ENCODE results near the gene PGM1. TPM values are rescaled to one million over a fixed set of nuclear protein-coding genes. Genes with fewer than 3 reads are reported as not detected.

PGM1 gene
- polyA plus RNA-seq, 3 donors = 8.2 to 39.8 (median 28.7) TPM

- Mint-ChIP-seq H3K27ac (no peak overlapping the region), H3K27me3 (ENCODE audit: low read depth in 3 of 3) (no peaks in the 10 kb centered on the region), H3K9me3 (no peaks in the 10 kb centered on the region), H3K4me1 (peaks cover 10% of the 10 kb centered on the region), H3K36me3 (peaks cover 12 to 21% of the 10 kb centered on the region in 2 donors), H3K4me3 (no peak overlapping the region)
- intact Hi-C loops (cut with micrococcal nuclease) = no loop called here
- Histone ChIP-seq H3K27ac (ENCODE audit: low read depth in 1 of 2, low read length in 2 of 2) (no peak overlapping the region), H3K4me3 (replicated peaks in 1 of 3; ENCODE audit: low read depth in 2 of 3, low read length in 3 of 3) (no peak overlapping the region), H3K27me3 (ENCODE audit: control insufficient read depth in 2 of 2, insufficient read depth in 2 of 2, low read length in 2 of 2) (no peaks in the 10 kb centered on the region), H3K9me3 (replicated peaks in 1 of 2; ENCODE audit: control insufficient read depth in 1 of 2, insufficient read depth in 1 of 2, low read length in 2 of 2) (no peaks in the 10 kb centered on the region), H2AFZ (ENCODE audit: insufficient read depth, low read depth, low read length, poor library complexity, severe bottlenecking) (no peak overlapping the region), H3K9ac (ENCODE audit: insufficient read depth, low read length, poor library complexity, severe bottlenecking) (no peak overlapping the region), H4K20me1 (ENCODE audit: insufficient read depth, low read length) (no peaks in the 10 kb centered on the region), H3K36me3 (replicated peaks in 1 of 2; ENCODE audit: control insufficient read depth in 1 of 2, insufficient read depth in 2 of 2, low read length in 2 of 2) (peaks cover 6 to 8% of the 10 kb centered on the region in 2 donors), H3K79me2 (ENCODE audit: insufficient read depth, low read length) (peaks cover 7% of the 10 kb centered on the region), H3K4me1 (ENCODE audit: control insufficient read depth in 1 of 2, insufficient read depth in 2 of 2, low read length in 2 of 2) (peaks cover 2 to 7% of the 10 kb centered on the region in 2 donors), H3K4me2 (replicated peaks; ENCODE audit: extremely low read depth, low read length, poor library complexity, severe bottlenecking) (no peak overlapping the region)
- DNase-seq = no peak
- no peak for TF ChIP-seq CTCF (IDR thresholded peaks at IDR 0.05)
- WGBS (ENCODE audit: insufficient coverage) = no CpG with 5 or more reads among the region's 1 CpG
These were observed 31.7 kb downstream of the PGM1 start for GRCh38 chr1:63624911-63625310.

- no peaks in the 10 kb centered on the region for H3K27me3 ChIP-seq (ENCODE audit: control insufficient read depth in 2 of 2, insufficient read depth in 2 of 2, low read length in 2 of 2)
- Mint-ChIP-seq H3K9me3 (no peaks in the 10 kb centered on the region), H3K36me3 (peaks cover 23 to 33% of the 10 kb centered on the region in 2 donors), H3K4me1 (peaks cover 10% of the 10 kb centered on the region), H3K27me3 (ENCODE audit: low read depth in 3 of 3) (no peaks in the 10 kb centered on the region), H3K27ac (no peak overlapping the region), H3K4me3 (no peak overlapping the region)
- H3K27ac ChIP-seq (ENCODE audit: low read depth in 1 of 2, low read length in 2 of 2) = no peak overlapping the region
- intact Hi-C loops (cut with micrococcal nuclease) = no loop called here
- 7% methylated on average over 1 of the region's 2 CpGs for WGBS (ENCODE audit: insufficient coverage)
- no peak for DNase-seq
- no peaks in the 10 kb centered on the region for H3K9me3 ChIP-seq (replicated peaks in 1 of 2; ENCODE audit: control insufficient read depth in 1 of 2, insufficient read depth in 1 of 2, low read length in 2 of 2)
- TF ChIP-seq CTCF (IDR thresholded peaks at IDR 0.05) = no peak
- H3K9ac ChIP-seq (ENCODE audit: insufficient read depth, low read length, poor library complexity, severe bottlenecking) = no peak overlapping the region
- no peak overlapping the region for H3K4me2 ChIP-seq (replicated peaks; ENCODE audit: extremely low read depth, low read length, poor library complexity, severe bottlenecking)
- no peaks in the 10 kb centered on the region for H4K20me1 ChIP-seq (ENCODE audit: insufficient read depth, low read length)
- no peaks in the 10 kb centered on the region for H3K79me2 ChIP-seq (ENCODE audit: insufficient read depth, low read length)
- H3K4me1 ChIP-seq (ENCODE audit: control insufficient read depth in 1 of 2, insufficient read depth in 2 of 2, low read length in 2 of 2) = peaks cover 2 to 7% of the 10 kb centered on the region in 2 donors
- peaks cover 16 to 20% of the 10 kb centered on the region in 2 donors for H3K36me3 ChIP-seq (replicated peaks in 1 of 2; ENCODE audit: control insufficient read depth in 1 of 2, insufficient read depth in 2 of 2, low read length in 2 of 2)
- no peak overlapping the region for H2AFZ ChIP-seq (ENCODE audit: insufficient read depth, low read depth, low read length, poor library complexity, severe bottlenecking)
- H3K4me3 ChIP-seq (replicated peaks in 1 of 3; ENCODE audit: low read depth in 2 of 3, low read length in 3 of 3) = no peak overlapping the region
These were observed 33.0 kb downstream of the PGM1 start for GRCh38 chr1:63626222-63626621.

Measured in CD14-positive monocyte (primary cell).